NCI-H345 treated with DMSO at 0.1 percent for 48 hours (cell line): ENCODE results near the gene TFR2.
A peak's percentile ranks its signal among the peaks of the same experiment; 100 is the strongest.

Experiments used
- DNase-seq: peaks from one replicate; lab custom pipeline; 2025; ENCODE audit not compliant: unreplicated experiment; lab: John Stamatoyannopoulos, UW

Gene TFR2

DNA sequence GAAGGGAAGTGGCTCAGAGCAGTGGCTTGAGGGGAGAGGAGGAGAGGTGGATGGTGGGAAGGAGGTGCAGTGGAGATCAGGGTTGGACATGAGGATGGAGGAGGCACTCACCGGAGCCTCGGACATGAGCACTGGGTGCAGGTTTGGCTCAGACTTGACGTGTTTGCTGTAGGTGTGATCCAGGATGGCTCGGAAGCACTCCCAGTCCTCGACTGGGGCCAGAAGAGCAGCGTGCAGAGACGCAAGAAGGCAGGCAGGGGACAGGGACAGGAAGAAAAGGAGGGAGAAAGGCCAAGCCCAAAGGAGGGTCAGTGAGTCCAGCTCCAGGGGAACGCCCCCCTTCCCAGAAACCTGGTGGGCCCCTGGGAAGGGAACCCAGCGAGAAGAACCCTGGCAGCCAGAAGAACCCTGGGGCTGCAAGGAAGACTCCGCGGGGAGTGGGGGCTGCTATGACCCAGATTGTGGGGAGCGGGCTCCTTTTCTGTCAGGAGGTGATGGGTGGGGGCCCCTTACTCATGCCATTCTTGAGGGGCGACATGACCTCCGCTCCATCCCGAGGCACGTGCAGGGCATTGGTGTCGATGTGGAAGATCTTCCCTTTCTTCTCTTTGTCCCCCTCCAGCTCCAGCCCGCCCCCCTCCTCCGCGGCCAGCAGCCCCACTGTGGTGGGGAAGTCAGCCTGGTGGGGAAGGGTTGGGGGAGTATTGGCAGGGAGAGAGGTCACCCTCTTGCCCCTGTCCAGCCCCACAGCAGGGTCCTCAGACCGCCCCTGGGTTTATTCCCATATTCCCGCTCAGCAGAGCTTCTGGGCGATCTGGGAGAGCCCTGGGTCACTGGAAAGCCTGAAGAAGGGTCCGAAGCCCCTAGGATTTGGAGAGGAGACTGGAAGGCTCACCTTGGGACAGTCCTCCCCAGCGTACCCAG lies 13.8 kb upstream of the TFR2 start:
- DNase-seq, result no peak

GRCh38 chr7:100649826-100650565 lies 8.6 kb upstream of the TFR2 start:
- no peak for DNase-seq

DNA sequence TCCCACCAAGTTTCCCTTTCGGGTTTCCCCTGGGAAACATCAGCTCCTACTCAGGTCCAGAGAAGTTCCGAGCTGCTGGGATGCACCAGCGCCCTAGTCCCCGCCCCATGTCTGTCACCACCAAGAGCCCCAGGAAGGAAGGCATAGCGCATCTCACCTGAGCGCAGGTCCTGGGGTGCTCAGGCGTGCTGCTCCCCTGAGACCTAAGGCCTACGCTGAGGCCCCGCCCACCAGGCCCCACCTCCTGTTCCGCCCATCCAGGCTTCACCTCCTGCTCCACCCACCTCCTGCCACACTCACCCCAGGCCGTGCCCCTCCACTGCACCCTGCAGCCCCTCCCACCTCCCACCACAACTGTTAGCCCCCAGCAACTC lies 1.2 kb upstream of the TFR2 start:
- no peak for DNase-seq

DNA sequence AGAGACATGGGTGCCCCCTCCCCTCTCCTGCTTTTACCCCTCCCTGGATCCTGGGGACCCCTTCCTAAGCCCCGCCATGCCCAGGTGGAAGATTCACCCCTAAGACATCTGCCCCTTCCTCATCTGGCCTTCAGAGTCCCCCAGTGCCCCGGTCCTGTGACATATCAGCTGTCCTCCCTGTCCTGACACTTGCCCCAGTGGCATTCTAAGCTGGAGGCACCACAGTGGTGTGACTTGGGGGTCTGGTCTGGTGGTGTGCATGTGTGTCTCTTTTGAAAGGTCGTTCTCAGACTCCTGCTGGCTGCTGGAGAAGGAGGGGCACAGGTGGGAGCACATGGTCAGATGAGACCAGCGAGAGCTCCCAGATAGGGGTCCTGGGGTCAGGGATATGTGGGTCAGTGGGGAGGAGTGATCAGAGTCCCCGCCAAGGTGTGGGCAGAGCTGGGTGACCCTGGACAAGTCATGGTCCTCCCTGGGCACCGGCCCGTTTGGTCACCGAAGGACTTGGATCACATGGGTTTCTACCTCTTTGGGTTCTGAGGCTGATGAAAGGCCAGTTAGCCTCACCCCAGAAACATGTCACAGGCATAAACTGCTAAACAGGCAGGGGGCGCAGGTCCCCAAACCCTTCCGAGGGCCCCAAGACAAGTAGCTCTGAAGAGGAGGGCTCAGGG lies 645 bp upstream of the TFR2 start:
- no peak for DNase-seq

DNA sequence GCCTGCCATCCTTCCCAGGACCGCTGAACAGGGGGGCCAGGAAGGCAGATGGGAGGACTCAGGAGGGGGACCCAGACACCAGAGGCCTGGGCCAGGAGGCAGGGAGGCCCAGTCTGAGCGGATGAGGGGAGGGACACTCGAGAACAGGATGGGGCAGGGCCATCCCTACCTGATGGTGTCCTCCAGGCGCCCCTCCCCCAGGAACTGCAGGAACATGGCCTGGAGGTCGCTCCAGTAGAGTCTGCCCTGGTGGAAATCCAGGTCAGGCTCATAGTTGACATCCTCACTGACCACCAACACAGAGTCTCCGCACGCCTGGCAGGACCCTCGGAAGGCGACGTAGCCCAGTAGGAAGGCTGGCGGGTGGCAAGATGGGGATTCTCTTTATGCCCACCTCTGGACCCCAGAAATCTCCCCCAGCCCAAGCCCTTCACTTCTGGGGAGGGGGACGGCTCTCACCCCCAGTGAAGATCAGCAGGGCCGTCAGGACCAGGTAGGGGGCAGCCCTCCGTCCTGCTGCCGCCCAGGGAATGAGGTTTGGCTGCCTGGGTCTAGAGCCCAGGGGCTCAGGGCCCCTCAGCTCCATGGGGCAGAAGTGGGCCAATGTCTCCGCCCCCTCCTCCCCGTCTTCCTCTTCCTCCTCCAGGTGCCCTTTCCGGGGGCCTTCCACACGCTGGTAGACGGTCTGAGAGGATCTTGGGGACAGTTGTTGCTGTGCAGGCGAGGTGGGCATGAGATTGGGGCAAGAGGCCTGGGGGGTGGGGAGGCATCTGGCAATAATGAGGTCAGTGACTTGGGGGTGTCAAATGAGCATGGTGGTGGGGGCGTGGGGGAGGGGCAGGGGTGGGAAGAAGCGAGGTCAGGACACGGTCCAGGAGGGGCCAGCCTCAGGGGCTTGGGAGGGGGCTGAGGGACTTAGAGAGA lies 573 bp downstream of the TFR2 start:
- DNase-seq, result no peak

DNA sequence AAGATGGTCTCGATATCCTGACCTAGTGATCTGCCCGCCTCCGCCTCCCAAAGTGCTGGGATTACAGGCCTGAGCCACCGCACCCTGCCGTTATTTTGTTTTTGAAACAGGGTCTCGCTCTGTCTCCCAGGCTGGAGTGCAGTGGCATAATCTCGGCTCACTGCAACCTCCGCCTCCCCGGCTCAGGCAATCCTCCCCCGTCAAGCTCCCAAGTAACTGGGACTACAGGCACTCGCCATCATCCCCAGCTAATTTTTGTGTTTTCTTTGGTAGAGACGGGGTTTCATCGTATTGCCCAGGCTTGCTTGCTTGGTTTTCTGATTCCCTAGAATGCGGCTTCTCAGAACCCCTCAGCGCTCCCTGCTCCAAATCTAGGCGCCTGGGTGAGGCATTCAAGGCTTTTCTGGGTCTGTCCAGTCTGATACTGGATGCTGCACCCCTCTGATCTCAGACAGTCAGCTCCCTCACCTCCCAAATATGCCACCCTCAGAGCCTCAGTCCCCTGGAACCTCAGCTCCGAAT lies 1.3 kb downstream of the TFR2 start:
- DNase-seq, result no peak

DNA sequence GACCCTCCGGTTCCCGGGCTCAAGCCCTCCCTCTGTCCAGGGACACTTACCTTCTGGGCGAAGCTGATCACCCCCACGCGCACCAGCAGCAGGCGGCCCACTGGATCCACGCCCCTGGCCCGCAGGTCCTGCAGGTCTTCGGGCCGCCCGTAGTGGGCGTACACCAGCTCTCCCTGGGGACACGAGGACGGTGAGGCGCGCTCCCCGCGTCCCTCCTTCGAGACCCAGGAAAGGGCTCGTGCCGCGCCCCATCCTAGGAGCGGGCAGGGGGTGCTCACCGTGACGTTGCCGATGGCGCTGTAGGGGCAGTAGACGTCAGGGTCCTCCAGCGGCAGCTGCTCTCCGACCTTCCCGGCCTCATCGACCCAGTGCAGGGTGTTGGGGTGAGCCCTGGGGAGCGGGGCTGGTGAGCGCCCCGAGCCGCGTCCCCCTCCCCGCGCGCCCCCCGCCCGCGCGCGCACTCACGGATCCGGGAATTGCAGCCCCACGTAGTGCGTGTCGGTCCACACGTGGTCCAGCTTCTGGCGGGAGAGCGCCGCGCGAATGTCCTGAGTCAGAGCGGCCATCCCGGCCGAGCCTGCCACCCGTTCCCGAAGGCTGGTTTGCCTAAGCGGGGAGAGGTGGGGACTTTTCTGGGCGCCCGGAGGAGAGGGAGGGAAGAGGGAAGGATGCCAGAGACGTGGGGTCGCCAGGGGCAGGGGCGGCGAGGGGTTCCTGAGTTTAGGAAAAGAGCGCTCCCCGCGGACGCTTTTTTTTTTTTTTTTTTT lies 8.2 kb downstream of the TFR2 start:
- DNase-seq, result peak; percentile 20

- no peak for DNase-seq
These were observed 11.3 kb downstream of the TFR2 start for GRCh38 chr7:100630066-100630465.

GRCh38 chr7:100629117-100629716 lies 12.1 kb downstream of the TFR2 start:
- DNase-seq, result no peak

DNA sequence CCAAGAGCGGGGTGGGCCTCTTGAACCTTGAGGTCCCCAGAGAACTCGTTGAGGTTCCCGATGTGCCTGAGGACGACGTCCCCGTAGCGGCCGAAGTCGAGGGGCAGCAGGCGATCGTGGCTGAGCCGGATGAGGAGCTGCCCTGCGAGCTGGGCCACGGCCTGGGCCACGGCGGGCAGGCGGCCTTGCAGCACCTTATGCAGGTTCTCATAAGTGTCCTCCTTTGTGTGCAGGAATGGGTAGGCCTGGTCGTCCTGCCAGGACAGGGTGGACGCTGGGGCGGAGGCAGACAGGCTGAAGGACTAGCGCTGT lies 14.2 kb downstream of the TFR2 start:
- no peak for DNase-seq

- peak; percentile 42 for DNase-seq
These were observed 14.7 kb downstream of the TFR2 start for GRCh38 chr7:100626530-100627237.

DNA sequence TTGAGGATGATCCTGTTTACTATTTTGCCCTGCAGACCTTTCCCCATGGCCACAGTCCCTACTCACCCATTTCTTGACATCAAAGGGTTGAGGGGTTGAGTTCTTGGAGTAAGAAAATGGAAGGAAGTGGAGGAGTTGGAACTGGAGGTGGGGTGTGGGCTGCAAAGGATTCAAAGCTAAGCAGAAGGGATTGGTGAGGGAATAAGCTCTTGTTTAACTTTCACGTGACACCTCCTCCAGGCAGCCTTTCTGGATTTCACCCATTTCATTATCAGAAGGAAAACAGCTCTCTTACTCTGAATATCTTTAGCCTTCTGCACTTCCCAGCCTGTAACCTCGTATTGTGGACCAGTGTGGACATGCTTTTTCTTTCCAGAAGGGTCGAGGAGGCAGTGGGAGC lies 15.3 kb downstream of the TFR2 start:
- no peak for DNase-seq

DNA sequence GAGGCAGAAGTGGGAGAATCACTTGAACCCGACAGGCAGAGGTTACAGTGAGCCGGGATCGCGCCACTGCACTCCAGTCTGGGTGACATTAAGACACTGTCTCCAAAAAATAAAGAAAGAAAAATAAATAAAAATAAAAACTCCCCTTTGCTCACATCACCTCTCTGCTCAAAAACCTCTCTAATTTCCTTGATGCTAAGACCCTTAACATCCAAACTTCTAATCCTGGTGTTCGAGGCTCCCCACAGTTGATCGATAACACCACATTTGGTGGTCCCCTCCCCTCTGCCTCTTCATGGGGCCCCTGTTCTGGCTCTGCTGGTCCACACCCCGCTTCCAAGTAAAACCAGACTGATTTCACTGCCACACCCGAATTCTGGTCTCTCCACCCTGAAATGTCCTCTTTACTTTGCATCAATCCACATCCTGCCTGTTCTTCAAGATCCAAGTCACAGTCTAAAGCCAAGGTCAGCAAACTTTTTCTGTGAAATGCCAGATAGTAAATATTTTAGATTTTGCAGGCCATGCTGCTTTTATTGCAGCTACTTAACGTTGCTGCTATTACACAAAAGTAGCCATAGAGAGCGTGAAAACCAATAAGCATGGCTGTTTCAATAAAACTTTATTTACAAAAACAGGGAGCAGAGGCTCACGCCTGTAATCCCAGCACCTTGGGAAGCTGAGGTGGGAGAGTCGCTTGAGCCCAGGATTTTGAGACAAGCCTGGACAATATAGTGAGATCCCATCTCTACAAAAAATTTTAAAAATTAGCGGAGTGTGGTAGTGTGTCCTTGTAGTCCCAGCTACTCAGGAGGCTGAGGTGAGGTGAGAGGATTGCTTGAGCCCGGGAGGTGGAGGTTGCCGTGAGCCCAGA lies 17.2 kb downstream of the TFR2 start:
- DNase-seq, result no peak

- no peak for DNase-seq
These were observed 19.8 kb downstream of the TFR2 start for GRCh38 chr7:100621554-100621953.

GRCh38 chr7:100620804-100621203 lies 20.5 kb downstream of the TFR2 start:
- DNase-seq, result no peak

GRCh38 chr7:100620239-100620638 lies 21.1 kb downstream of the TFR2 start:
- no peak for DNase-seq

GRCh38 chr7:100614308-100614861 lies 27.0 kb downstream of the TFR2 start:
- no peak for DNase-seq
